ENCODE measurements around the gene DBX2. TPM values are rescaled to one million over a fixed set of nuclear protein-coding genes. Genes with fewer than 3 reads are reported as not detected.
"Not testable (repeated sequence)": the region's sequence is repeated elsewhere in the genome, so short reads cannot be mapped to it uniquely, and the experiment has no call there.

The DBX2 gene
- polyA plus RNA-seq, 1 donor: 0.08 TPM

DNA sequence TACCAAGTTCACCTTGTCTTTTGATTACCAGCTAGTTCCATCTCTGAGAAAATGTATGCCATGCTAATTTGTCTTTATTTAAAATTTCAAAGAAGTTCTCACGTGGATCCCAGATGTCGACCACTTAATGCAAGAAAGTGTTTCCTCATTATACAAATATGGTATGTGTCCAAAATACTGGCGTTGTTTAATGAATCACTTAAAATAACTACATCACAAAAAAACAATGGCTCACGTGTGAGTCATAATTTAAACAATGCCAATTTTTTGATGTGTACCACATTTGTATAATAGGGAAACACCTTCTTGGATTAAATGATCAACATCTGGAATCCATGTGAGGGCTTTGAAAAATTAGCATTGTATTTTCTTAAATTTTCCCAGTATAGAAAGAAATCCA is 40.8 kb downstream of the DBX2 start:
- DNase-seq: no peak

DNA sequence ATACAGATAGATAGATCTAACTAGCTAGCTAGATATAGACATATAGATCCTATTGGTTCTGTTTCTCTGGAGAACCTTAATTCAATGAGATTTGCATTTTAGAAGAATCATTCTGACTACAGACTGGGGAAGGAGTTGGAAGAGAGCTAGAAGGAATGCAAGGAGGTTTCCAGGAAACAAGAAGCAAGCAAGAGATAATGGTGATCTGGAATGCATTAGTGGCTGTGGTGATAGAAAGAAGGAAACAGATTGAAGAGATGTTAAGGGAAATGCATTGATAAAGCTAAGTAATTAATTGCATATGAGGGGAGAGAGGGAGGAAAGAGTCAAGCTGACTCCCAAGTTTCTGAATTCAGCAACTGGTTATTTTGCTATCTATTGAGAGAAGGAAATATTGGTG is 42.7 kb downstream of the DBX2 start:
- no peak for DNase-seq

DNA sequence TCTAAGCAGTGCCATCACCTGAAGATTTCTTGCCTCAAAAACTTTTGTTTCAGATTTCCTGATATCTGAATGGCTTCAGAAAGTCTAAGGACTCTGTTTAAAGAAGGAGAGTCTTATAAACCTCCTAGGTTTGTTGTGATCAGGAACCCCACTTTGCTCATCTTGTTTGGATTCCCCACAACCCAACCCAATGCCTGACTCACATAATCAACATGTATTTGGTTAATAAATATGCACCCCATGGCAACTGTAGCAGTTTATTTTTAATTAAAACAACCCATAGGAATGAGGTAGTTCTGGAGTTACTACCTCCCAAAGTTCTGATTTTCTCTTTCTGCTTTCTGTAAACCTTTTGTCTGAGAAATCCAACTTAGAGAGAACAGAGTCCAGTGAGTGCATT is 51.5 kb downstream of the DBX2 start:
- DNase-seq: no peak

DNA sequence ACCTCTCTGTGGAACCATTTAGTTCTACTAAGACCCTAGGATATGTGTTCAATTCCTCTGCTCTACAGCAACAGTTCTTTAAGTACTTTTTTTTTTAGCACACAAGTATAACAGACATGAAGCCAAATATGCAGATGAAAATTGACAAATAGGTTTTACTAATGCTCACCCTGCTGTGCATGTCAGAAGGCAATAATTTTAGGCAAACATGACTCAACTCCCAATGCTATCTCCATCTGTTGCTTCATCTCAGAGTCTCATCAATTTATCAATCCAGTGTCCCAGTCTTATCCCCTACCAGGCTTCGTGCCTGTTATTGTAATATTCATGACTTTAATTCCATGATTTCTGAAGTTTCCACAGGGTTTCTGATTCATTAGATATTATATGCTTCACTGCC is 57.7 kb downstream of the DBX2 start:
- no peak for DNase-seq

DNA sequence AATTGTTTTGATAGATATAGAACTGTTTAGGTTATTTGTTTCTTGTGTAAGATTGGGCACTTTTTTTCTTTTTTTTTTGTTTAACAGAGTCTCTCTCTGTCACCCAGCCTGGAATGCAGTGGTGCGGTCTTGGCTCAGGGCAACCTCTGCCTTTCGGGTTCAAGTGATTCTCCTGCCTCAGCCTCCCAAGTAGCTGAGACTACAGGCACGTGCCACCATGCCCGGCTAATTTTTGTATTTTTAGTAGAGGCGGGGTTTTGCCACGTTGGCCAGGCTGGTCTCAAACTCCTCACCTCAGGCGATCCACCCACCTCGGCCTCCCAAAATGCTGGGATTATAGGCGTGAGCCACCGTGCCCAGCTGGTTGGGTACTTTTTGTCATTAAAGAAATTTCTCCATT is 66.0 kb downstream of the DBX2 start:
- not testable (repeated sequence) for DNase-seq

DNA sequence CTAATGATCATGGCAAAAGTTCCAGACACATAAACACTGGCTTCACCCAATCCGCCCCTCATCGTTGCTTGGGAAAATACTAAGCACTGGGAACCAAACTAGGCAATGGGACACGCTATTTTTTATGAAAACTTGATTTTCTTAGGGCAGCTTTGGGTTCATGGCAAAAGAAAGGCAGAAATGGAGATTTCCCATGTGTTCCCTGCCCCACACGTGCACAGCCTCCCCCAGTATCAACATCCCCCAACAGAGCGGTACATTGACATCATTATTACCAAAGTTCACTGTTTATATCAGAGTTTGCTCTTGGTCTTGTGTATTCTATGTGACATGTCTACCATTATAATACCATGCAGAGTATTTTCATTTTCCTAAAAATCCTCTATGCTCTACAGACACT is 71.0 kb downstream of the DBX2 start:
- DNase-seq: no peak

DNA sequence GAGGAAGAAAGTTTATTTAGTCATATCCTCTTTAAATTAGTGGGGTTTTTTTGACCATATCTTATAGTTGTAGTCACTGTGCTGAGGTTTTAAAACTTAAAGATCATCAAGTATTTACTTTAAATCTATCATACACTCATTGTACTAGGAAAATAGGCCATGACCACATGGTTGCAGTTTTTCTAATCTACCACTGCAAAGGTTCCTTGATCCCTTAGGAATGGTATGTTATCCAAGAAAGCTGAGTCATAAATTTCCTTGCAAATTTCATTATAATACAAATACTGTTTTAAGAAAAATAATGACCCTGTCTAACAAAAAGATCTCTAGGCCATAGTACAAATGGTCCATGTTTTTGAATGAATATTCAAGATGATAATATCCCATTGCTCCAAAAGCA is 74.7 kb downstream of the DBX2 start:
- DNase-seq: no peak

DNA sequence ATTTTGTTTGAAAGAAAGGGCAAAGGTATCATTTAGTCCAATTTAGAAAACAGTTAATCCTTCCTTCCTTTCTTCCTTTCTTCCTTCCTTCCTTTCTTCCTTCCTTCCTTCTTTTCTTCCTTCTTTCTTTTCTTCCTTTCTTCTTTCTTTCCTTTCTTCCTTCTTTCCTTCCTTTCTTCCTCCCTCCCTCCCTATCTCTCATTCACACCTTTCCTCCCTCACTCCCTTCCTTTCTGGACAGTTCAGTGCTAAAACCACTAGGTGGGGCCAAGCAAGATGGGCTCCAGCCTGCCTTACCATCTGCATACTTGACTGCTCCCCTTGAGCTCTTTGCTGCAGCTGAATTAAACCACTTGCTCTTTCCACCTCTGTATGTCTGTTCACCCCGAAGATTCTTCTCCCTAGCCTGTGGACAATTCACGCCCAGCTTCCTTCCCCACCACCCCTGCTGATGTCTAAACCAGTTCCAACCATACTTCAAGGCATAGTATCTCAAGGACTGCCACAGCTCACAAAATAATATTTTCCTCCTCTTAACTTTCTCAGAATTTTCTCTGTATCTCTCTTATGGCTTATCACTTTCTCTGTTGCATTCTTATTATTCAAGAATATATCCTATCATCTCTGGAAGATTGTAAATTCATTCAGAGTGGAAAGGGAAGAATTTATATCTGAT is 78.0 kb downstream of the DBX2 start:
- DNase-seq: peak; percentile 8

DNA sequence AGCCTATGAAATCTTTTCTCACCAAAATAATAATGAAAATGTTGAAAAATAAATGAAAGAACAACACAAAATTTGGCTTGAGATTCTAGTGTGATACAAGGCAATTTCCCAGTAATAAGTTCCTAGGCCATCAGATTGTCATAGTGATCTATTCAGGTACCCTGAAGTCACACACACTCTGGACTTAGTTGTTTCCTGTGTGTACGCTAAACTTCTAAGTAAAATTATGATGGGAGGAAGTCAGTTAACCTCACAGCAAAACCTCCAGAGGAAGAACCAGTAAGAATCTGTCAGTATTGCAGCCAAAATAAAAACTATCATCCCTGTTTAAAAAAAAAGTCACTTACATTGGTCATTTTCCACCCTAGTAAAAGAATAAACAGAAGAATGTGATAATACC is 81.9 kb downstream of the DBX2 start:
- no peak for DNase-seq

Other genes starting within 250 kb of the DBX2 start
- gene NELL2, start 174.8 kb downstream of the DBX2 start, polyA plus RNA-seq (ENCODE audit: insufficient read length): 26.0 TPM
- gene ANO6, start 165.0 kb upstream of the DBX2 start, polyA plus RNA-seq (ENCODE audit: insufficient read length): 73.3 TPM

All from left kidney (tissue), 2 donors.